ENCODE data around the gene NACA2.

Gene NACA2

GRCh38 chr17:61543786-61544415 is 47.1 kb downstream of the NACA2 start:
- Histone ChIP-seq H3K79me2 (ENCODE audit: control insufficient read depth, low read length) (no peaks in the 10 kb centered on the region), H4K20me1 (ENCODE audit: control insufficient read depth, insufficient read depth, low read depth, low read length) (no peaks in the 10 kb centered on the region), H3K9me2 (replicated peaks; ENCODE audit: control insufficient read depth, low read length) (no peaks in the 10 kb centered on the region), H3K9me3 (ENCODE audit: control insufficient read depth, insufficient read depth, low read length) (peaks cover 5% of the 10 kb centered on the region), H3K27ac (ENCODE audit: low read depth, low read length) (no peak overlapping the region), H3K4me3 (ENCODE audit: low read length) (no peak overlapping the region), H3K4me2 (ENCODE audit: low read length) (no peak overlapping the region), H3K27me3 (ENCODE audit: control insufficient read depth, low read length) (peaks cover 10% of the 10 kb centered on the region), H3K4me1 (ENCODE audit: control insufficient read depth, low read length) (no peaks in the 10 kb centered on the region), H3K36me3 (ENCODE audit: control insufficient read depth, low read length) (no peaks in the 10 kb centered on the region), H3F3A (ENCODE audit: control insufficient read depth, insufficient read depth) (no peaks in the 10 kb centered on the region)
- no peak for TF ChIP-seq CTCF (IDR thresholded peaks at IDR 0.05; ENCODE audit: low read depth, low read length, poor library complexity, severe bottlenecking)

GRCh38 chr17:61542027-61542426 is 49.0 kb downstream of the NACA2 start:
- H3K9me3 ChIP-seq (ENCODE audit: control insufficient read depth, insufficient read depth, low read length): peaks cover 5% of the 10 kb centered on the region
- H3K4me1 ChIP-seq (ENCODE audit: control insufficient read depth, low read length): no peaks in the 10 kb centered on the region

GRCh38 chr17:61540874-61541273 is 50.1 kb downstream of the NACA2 start:
- Histone ChIP-seq H3K4me3 (ENCODE audit: low read length) (no peak overlapping the region), H3K79me2 (ENCODE audit: control insufficient read depth, low read length) (no peaks in the 10 kb centered on the region), H3F3A (ENCODE audit: control insufficient read depth, insufficient read depth) (no peaks in the 10 kb centered on the region), H3K4me1 (ENCODE audit: control insufficient read depth, low read length) (no peaks in the 10 kb centered on the region), H3K9me2 (replicated peaks; ENCODE audit: control insufficient read depth, low read length) (no peaks in the 10 kb centered on the region), H3K27ac (ENCODE audit: low read depth, low read length) (no peak overlapping the region), H3K27me3 (ENCODE audit: control insufficient read depth, low read length) (peaks cover 7% of the 10 kb centered on the region; the same call in 1 of the 2 replicates), H3K9me3 (ENCODE audit: control insufficient read depth, insufficient read depth, low read length) (peaks cover 5% of the 10 kb centered on the region), H4K20me1 (ENCODE audit: control insufficient read depth, insufficient read depth, low read depth, low read length) (no peaks in the 10 kb centered on the region), H3K4me2 (ENCODE audit: low read length) (no peak overlapping the region), H3K36me3 (ENCODE audit: control insufficient read depth, low read length) (no peaks in the 10 kb centered on the region)
- no peak for TF ChIP-seq CTCF (IDR thresholded peaks at IDR 0.05; ENCODE audit: low read depth, low read length, poor library complexity, severe bottlenecking)
- no peak for TF ChIP-seq EZH2phosphoT487 (IDR thresholded peaks at IDR 0.05; ENCODE audit: borderline replicate concordance, low read length)

More at GRCh38 chr17:61542027-61542426, 49.0 kb downstream of the NACA2 start:
- H3F3A ChIP-seq (ENCODE audit: control insufficient read depth, insufficient read depth): no peaks in the 10 kb centered on the region
- no peaks in the 10 kb centered on the region for H3K36me3 ChIP-seq (ENCODE audit: control insufficient read depth, low read length)
- no peak for TF ChIP-seq EZH2phosphoT487 (IDR thresholded peaks at IDR 0.05; ENCODE audit: borderline replicate concordance, low read length)
- no peak for TF ChIP-seq CTCF (IDR thresholded peaks at IDR 0.05; ENCODE audit: low read depth, low read length, poor library complexity, severe bottlenecking)
- no peak overlapping the region for H3K4me3 ChIP-seq (ENCODE audit: low read length)
- H3K79me2 ChIP-seq (ENCODE audit: control insufficient read depth, low read length): no peaks in the 10 kb centered on the region
- no peaks in the 10 kb centered on the region for H3K9me2 ChIP-seq (replicated peaks; ENCODE audit: control insufficient read depth, low read length)
- no peak overlapping the region for H3K4me2 ChIP-seq (ENCODE audit: low read length)
- H3K27ac ChIP-seq (ENCODE audit: low read depth, low read length): no peak overlapping the region
- no peaks in the 10 kb centered on the region for H4K20me1 ChIP-seq (ENCODE audit: control insufficient read depth, insufficient read depth, low read depth, low read length)
- H3K27me3 ChIP-seq (ENCODE audit: control insufficient read depth, low read length): peaks cover 10% of the 10 kb centered on the region
